Parathyroid adenoma (tissue), 2 donors: ENCODE data around the gene CSTPP1.

Source experiments
- H2AFZ ChIP-seq: fragments of 300-600 bp; sonication (generic); one replicate; pipeline ENCODE4 v1.7.0; 2017; ENCODE audit warnings: antibody characterized with exemption, mild to moderate bottlenecking
- H3K27ac ChIP-seq: fragments of 300-600 bp; sonication (generic); one replicate; pipeline ENCODE4 v1.7.0; 2017
- H3K27me3 ChIP-seq: fragments of 300-600 bp; sonication (generic); one replicate; pipeline ENCODE4 v1.7.0; 2017; ENCODE audit warnings: low read length; ENCODE audit not compliant: control insufficient read depth, insufficient read depth
- H3K36me3 ChIP-seq: fragments of 300-600 bp; sonication (generic); one replicate; pipeline ENCODE4 v1.7.0; 2017; ENCODE audit warnings: low read length; ENCODE audit not compliant: control insufficient read depth, insufficient read depth
- H3K4me1 ChIP-seq: fragments of 300-600 bp; sonication (generic); one replicate; pipeline ENCODE4 v1.7.0; 2017; ENCODE audit warnings: control low read depth
- H3K4me2 ChIP-seq: fragments of 300-600 bp; sonication (generic); one replicate; pipeline ENCODE4 v1.7.0; 2017; ENCODE audit warnings: low read length
- H3K4me3 ChIP-seq: fragments of 300-600 bp; sonication (generic); one replicate; pipeline ENCODE4 v1.7.0; 2017; ENCODE audit warnings: low read depth, low read length
- H3K79me2 ChIP-seq: fragments of 300-600 bp; sonication (generic); one replicate; pipeline ENCODE4 v1.7.0; 2017; ENCODE audit warnings: control low read depth
- H3K9ac ChIP-seq: fragments of 300-600 bp; sonication (generic); one replicate; pipeline ENCODE4 v1.7.0; 2017; ENCODE audit warnings: mild to moderate bottlenecking
- H3K9me3 ChIP-seq: fragments of 300-600 bp; sonication (generic); one replicate; pipeline ENCODE4 v1.7.0; 2017; ENCODE audit warnings: low read length; ENCODE audit not compliant: control insufficient read depth
- CTCF ChIP-seq: fragments of 300-600 bp; sonication (generic); IDR thresholded peaks from one replicate; pipeline ENCODE4 v1.7.0; 2017; ENCODE audit warnings: antibody characterized with exemption, mild to moderate bottlenecking
- donor health status: primary hyperparathyroidism.

CSTPP1 gene

GRCh38 chr11:47056261-47056915 lies 119.8 kb downstream of the CSTPP1 start:
- no peaks in the 10 kb centered on the region for H3K9me3 ChIP-seq
- no peak overlapping the region for H3K9ac ChIP-seq
- H3K4me2 ChIP-seq, result no peak overlapping the region
- H3K4me1 ChIP-seq, result no peaks in the 10 kb centered on the region
- no peaks in the 10 kb centered on the region for H3K36me3 ChIP-seq
- H3K27me3 ChIP-seq, result no peaks in the 10 kb centered on the region
- H3K27ac ChIP-seq, result no peak overlapping the region
- no peak overlapping the region for H3K4me3 ChIP-seq
- TF ChIP-seq CTCF, result no peak
- no peak overlapping the region for H2AFZ ChIP-seq
- no peaks in the 10 kb centered on the region for H3K79me2 ChIP-seq

GRCh38 chr11:47057365-47057764 lies 120.8 kb downstream of the CSTPP1 start:
- no peaks in the 10 kb centered on the region for H3K79me2 ChIP-seq
- no peaks in the 10 kb centered on the region for H3K9me3 ChIP-seq
- no peaks in the 10 kb centered on the region for H3K4me1 ChIP-seq
- H3K9ac ChIP-seq, result no peak overlapping the region
- no peak overlapping the region for H3K4me2 ChIP-seq
- H3K4me3 ChIP-seq, result no peak overlapping the region
- no peak overlapping the region for H3K27ac ChIP-seq
- H3K36me3 ChIP-seq, result no peaks in the 10 kb centered on the region
- no peaks in the 10 kb centered on the region for H3K27me3 ChIP-seq
- H2AFZ ChIP-seq, result no peak overlapping the region
- no peak for TF ChIP-seq CTCF

- H3K9ac ChIP-seq, result no peak overlapping the region
- H3K9me3 ChIP-seq, result no peaks in the 10 kb centered on the region
- H2AFZ ChIP-seq, result no peak overlapping the region
- no peak overlapping the region for H3K4me2 ChIP-seq
- H3K36me3 ChIP-seq, result no peaks in the 10 kb centered on the region
- no peak for TF ChIP-seq CTCF
- no peaks in the 10 kb centered on the region for H3K79me2 ChIP-seq
- H3K4me1 ChIP-seq, result no peaks in the 10 kb centered on the region
- H3K4me3 ChIP-seq, result no peak overlapping the region
- H3K27ac ChIP-seq, result no peak overlapping the region
- no peaks in the 10 kb centered on the region for H3K27me3 ChIP-seq
Measured at GRCh38 chr11:47060807-47061206, 124.2 kb downstream of the CSTPP1 start.

GRCh38 chr11:47061429-47062178 lies 125.0 kb downstream of the CSTPP1 start:
- no peaks in the 10 kb centered on the region for H3K4me1 ChIP-seq
- H3K79me2 ChIP-seq, result no peaks in the 10 kb centered on the region
- TF ChIP-seq CTCF, result no peak
- H3K27me3 ChIP-seq, result no peaks in the 10 kb centered on the region
- H3K9ac ChIP-seq, result no peak overlapping the region
- H3K27ac ChIP-seq, result no peak overlapping the region
- no peak overlapping the region for H3K4me3 ChIP-seq
- H2AFZ ChIP-seq, result no peak overlapping the region
- H3K9me3 ChIP-seq, result no peaks in the 10 kb centered on the region
- no peaks in the 10 kb centered on the region for H3K36me3 ChIP-seq
- H3K4me2 ChIP-seq, result no peak overlapping the region

GRCh38 chr11:47062736-47063135 lies 126.2 kb downstream of the CSTPP1 start:
- TF ChIP-seq CTCF, result no peak

More at GRCh38 chr11:47062736-47063135, 126.2 kb downstream of the CSTPP1 start:
- Histone ChIP-seq H3K27me3 (no peaks in the 10 kb centered on the region), H3K4me3 (no peak overlapping the region), H3K27ac (no peak overlapping the region), H3K4me2 (no peak overlapping the region), H3K79me2 (no peaks in the 10 kb centered on the region), H3K4me1 (peaks cover 2% of the 10 kb centered on the region), H3K36me3 (no peaks in the 10 kb centered on the region), H2AFZ (no peak overlapping the region), H3K9ac (no peak overlapping the region), H3K9me3 (no peaks in the 10 kb centered on the region)
